Body of pancreas (tissue), 4 donors: Measurements from ENCODE around the gene PRB3.

Experiments used
- CTCF ChIP-seq, 7 experiments: fragments of 450-650 bp in 4 of 7; fragments of 200-600 bp in 3 of 7; sonication (generic) in 3 of 7; IDR thresholded peaks; one replicate each; pipeline ENCODE4 v1.5.1; 2016 to 2019; ENCODE audit warnings: antibody characterized with exemption in 7 of 7
- POLR2A ChIP-seq, 3 donors: fragments of 450-650 bp; IDR thresholded peaks; one replicate each; pipeline ENCODE4 v1.6.1; 2016; ENCODE audit warnings: antibody characterized with exemption in 3 of 3, mild to moderate bottlenecking in 2 of 3

- no peak for TF ChIP-seq CTCF (IDR thresholded peaks at IDR 0.05)
- TF ChIP-seq POLR2A (IDR thresholded peaks at IDR 0.05), result no peak
Observed at GRCh38 chr12:11307143-11307542, 37.6 kb upstream of the PRB3 start.
